Lung (tissue), 12 donors: ENCODE data around the gene FRK. TPM values are rescaled to one million over a fixed set of nuclear protein-coding genes. Genes with fewer than 3 reads are reported as not detected.

Source experiments
- ATAC-seq: fragments of 200-7000 bp; cut with Tn5 transposase; one replicate; pipeline ENCODE4 v1.9.1; 2020; ENCODE audit warnings: moderate number of reproducible peaks; ENCODE audit not compliant: insufficient read depth, low FRiP score
- DNase-seq, 3 donors: peaks; one replicate each; pipeline ENCODE4 v3.0.0-alpha.2; 2013 to 2017
- H3K27ac ChIP-seq, 2 donors: one replicate each; pipeline ENCODE4 v1.5.1; 2013; ENCODE audit warnings: mild to moderate bottlenecking in 2 of 2, moderate library complexity in 2 of 2, control low read depth in 1 of 2, inconsistent platforms in 1 of 2, low read depth in 1 of 2, low read length in 1 of 2
- H3K27me3 ChIP-seq, 3 donors: one replicate each; pipeline ENCODE4 v1.5.1; 2013; ENCODE audit warnings: low read length in 2 of 3; ENCODE audit not compliant: control insufficient read depth in 3 of 3, insufficient read depth in 3 of 3
- H3K36me3 ChIP-seq, 4 donors: one replicate each; pipeline ENCODE4 v1.5.1; 2013; ENCODE audit warnings: low read length in 4 of 4, mild to moderate bottlenecking in 1 of 4, moderate library complexity in 1 of 4; ENCODE audit not compliant: control insufficient read depth in 4 of 4, insufficient read depth in 4 of 4
- H3K4me1 ChIP-seq, 5 donors: one replicate each; pipeline ENCODE4 v1.5.1; 2013; ENCODE audit warnings: low read length in 5 of 5, mild to moderate bottlenecking in 2 of 5, moderate library complexity in 1 of 5; ENCODE audit not compliant: control insufficient read depth in 5 of 5, insufficient read depth in 5 of 5
- H3K4me3 ChIP-seq: one replicate; pipeline ENCODE4 v1.5.1; 2013; ENCODE audit warnings: mild to moderate bottlenecking, control low read depth, moderate library complexity
- H3K9ac ChIP-seq, 2 donors: one replicate each; pipeline ENCODE4 v1.5.1; 2013; ENCODE audit warnings: low read length in 2 of 2, control low read depth in 1 of 2; ENCODE audit not compliant: insufficient read depth in 1 of 2
- H3K9me3 ChIP-seq, 4 donors: one replicate each; pipeline ENCODE4 v1.5.1; 2013; ENCODE audit warnings: low read length in 3 of 4, mild to moderate bottlenecking in 1 of 4, moderate library complexity in 1 of 4; ENCODE audit not compliant: control insufficient read depth in 4 of 4, insufficient read depth in 3 of 4
- WGBS, 2 donors: extraction: QIAGEN DNeasy Blood & Tissue Kit; methylation state at CpG; one replicate each; pipeline ENCODE4 v1.1.7; 2013; 5-methylcytosine and 5-hydroxymethylcytosine counted together
- polyA plus RNA-seq, 2 donors: library from polyadenylated mRNA; stranded (reverse); fragments of 200-250 nt; gene quantifications; one replicate each; pipeline ENCODE4 v1.2.1, GENCODE V29; 2013
- total RNA-seq, 2 donors: library from RNA; depleted of rRNA in 1 of 2; stranded (reverse); fragments of >200 nt in 1 of 2; gene quantifications; one replicate each; pipeline ENCODE4 v1.2.1, GENCODE V29; 2014 to 2021
- TF ChIP-seq, protein P1 (sequence below): IDR thresholded peaks from 2 replicates; pipeline ENCODE4 v1.5.1; 2012; ENCODE audit warnings: mild to moderate bottlenecking; ENCODE audit errors: control extremely low read depth, extremely low read depth
- donor health status: control.
- donor health status: control.
- donor health status: Bipolar disorder and iron deficiency.
- donor health status: healthy.
- donor health status: DM: yes; HTN: yes; CAD: no.

Gene FRK
- total and polyA plus RNA-seq, 4 donors = 1.2 to 18.3 (median 5.1) TPM

DNA sequence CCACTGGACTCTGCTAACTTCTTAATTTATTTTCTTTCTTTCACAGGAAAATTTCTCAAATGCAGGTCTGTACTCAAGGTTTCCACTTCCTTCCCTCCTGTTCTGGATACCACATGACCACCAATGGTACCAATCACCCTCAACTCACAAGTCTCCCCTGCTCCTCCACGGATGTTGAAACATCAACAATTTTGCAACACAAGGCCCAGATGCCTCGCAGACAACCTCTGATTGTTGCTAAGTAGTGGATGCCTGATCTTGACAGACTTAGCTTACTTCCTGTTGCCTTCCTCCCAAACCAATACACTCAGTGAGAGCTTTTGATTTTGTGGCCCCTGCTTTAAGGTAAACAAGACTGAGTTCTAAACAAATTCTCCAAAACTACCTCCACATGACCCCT lies 146.6 kb downstream of the FRK start:
- Histone ChIP-seq H3K9ac (no peak overlapping the region), H3K4me1 (no peaks in the 10 kb centered on the region), H3K27me3 (no peaks in the 10 kb centered on the region), H3K9me3 (no peaks in the 10 kb centered on the region), H3K36me3 (no peaks in the 10 kb centered on the region), H3K4me3 (no peak overlapping the region), H3K27ac (no peak overlapping the region)
- DNase-seq (peak in 1 of 3 donors; percentile 13), ATAC-seq (no peak)
- TF ChIP-seq, protein P1, sequence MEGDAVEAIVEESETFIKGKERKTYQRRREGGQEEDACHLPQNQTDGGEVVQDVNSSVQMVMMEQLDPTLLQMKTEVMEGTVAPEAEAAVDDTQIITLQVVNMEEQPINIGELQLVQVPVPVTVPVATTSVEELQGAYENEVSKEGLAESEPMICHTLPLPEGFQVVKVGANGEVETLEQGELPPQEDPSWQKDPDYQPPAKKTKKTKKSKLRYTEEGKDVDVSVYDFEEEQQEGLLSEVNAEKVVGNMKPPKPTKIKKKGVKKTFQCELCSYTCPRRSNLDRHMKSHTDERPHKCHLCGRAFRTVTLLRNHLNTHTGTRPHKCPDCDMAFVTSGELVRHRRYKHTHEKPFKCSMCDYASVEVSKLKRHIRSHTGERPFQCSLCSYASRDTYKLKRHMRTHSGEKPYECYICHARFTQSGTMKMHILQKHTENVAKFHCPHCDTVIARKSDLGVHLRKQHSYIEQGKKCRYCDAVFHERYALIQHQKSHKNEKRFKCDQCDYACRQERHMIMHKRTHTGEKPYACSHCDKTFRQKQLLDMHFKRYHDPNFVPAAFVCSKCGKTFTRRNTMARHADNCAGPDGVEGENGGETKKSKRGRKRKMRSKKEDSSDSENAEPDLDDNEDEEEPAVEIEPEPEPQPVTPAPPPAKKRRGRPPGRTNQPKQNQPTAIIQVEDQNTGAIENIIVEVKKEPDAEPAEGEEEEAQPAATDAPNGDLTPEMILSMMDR = no peak
- WGBS, 2 donors = 13 to 23% methylated on average over 2 of the region's 2 CpGs

DNA sequence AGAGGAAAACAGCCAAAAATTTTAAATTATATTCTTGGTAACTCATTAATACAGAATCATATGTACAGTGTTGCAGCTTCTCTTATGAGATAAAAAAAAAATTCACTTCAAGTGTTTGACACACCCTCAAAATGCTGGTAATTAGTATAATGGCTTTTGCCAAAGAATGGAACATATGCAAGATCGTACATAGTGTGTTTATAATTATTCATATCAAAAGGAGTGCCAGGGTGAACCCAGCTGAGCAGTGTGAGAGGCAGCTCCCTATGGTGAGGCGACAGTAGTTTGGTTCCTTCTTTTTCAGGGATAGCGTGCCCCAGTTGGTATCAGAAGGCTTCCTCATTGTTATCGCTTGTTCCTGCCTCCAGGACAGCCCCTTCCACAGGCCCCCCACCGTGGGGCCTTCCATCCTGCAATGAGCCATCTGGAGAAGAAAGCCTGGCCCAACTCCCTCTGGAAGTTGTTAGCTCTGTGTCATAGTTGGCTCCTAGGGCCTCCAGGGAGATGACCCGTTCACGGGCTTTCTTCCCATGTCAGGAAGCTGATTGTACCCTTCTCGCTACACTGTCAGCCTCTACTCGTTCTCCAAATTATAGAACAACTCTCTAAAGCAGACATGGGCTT lies 150.7 kb downstream of the FRK start:
- Histone ChIP-seq H3K4me3 (no peak overlapping the region), H3K27me3 (no peaks in the 10 kb centered on the region), H3K9me3 (no peaks in the 10 kb centered on the region), H3K4me1 (peaks cover 0 to 5% (median 0%) of the 10 kb centered on the region in 5 donors), H3K9ac (no peak overlapping the region), H3K27ac (no peak overlapping the region), H3K36me3 (no peaks in the 10 kb centered on the region)
- DNase-seq = no peak
- 81% methylated on average over 9 of the region's 9 CpGs for WGBS, 2 donors
- no peak for ATAC-seq
- TF ChIP-seq, protein P1 = no peak

DNA sequence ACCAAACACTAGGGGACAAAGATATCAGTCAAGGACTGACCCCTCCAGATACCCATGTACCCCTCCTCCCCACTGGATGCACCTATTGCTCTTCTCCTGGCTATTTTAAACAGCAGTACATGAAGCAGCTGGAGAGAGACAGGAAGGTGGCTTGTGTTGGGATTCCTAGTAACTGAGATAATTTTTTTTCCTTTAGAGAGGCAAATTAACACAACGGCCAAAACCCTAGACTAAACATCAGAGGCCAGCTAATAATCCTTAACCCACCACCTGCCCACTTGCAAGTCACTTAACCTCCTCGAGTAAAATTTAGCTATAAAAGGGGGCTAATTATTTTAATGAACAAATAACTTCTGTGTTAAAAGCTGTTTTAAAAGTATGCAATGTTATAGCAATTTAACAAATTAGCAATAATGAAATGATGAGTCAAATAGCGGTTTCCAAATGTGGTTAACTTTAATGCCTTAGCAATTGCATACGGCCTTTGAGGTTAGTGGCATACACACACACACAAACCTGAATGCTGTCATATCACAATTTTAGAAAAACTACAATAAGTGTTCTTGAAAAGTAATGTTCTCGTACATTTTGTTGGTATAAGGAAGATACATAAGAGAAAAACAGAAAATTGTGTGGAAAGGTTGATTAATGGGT lies 151.7 kb downstream of the FRK start:
- no peaks in the 10 kb centered on the region for H3K9me3 ChIP-seq

More for the DNA sequence above, 151.7 kb downstream of the FRK start:
- H3K4me1 ChIP-seq = peaks cover 0 to 12% (median 2%) of the 10 kb centered on the region in 5 donors
- no peaks in the 10 kb centered on the region for H3K36me3 ChIP-seq
- H3K4me3 ChIP-seq = no peak overlapping the region
- TF ChIP-seq, protein P1 = no peak
- ATAC-seq (no peak), DNase-seq (no peak)
- no peak overlapping the region for H3K27ac ChIP-seq
- H3K27me3 ChIP-seq = no peaks in the 10 kb centered on the region
- H3K9ac ChIP-seq = no peak overlapping the region
- WGBS, 2 donors = 72 to 73% methylated on average over 5 of the region's 5 CpGs
